D341Med (cell line): ENCODE data around the gene MTHFD1.

Experiments
- DNase-seq: peaks from one replicate; pipeline ENCODE4 v3.0.0; 2012; ENCODE audit warnings: low spot score

The MTHFD1 gene

GRCh38 chr14:64407329-64407728, 19.2 kb downstream of the MTHFD1 start:
- DNase-seq = no peak

- no peak for DNase-seq
These were observed 21.2 kb downstream of the MTHFD1 start for GRCh38 chr14:64409126-64409920.

GRCh38 chr14:64410084-64410774, 22.1 kb downstream of the MTHFD1 start:
- peak; percentile 32 for DNase-seq

GRCh38 chr14:64411001-64411400, 22.8 kb downstream of the MTHFD1 start:
- DNase-seq = no peak

- DNase-seq = no peak
These were observed 24.1 kb downstream of the MTHFD1 start for GRCh38 chr14:64412237-64412636.

- DNase-seq = no peak
These were observed 28.3 kb downstream of the MTHFD1 start for GRCh38 chr14:64416348-64416932.

GRCh38 chr14:64417055-64417770, 29.1 kb downstream of the MTHFD1 start:
- DNase-seq = no peak

- DNase-seq = no peak
These were observed 29.6 kb downstream of the MTHFD1 start for GRCh38 chr14:64417771-64418125.

GRCh38 chr14:64419003-64419402, 30.9 kb downstream of the MTHFD1 start:
- DNase-seq = no peak

GRCh38 chr14:64421166-64421565, 33.0 kb downstream of the MTHFD1 start:
- DNase-seq = no peak

GRCh38 chr14:64422005-64422404, 33.9 kb downstream of the MTHFD1 start:
- no peak for DNase-seq

GRCh38 chr14:64422756-64423155, 34.6 kb downstream of the MTHFD1 start:
- DNase-seq = no peak

GRCh38 chr14:64423987-64424386, 35.8 kb downstream of the MTHFD1 start:
- no peak for DNase-seq

- DNase-seq = no peak
These were observed 46.4 kb downstream of the MTHFD1 start for GRCh38 chr14:64434528-64434927.

- DNase-seq = no peak
These were observed 50.2 kb downstream of the MTHFD1 start for GRCh38 chr14:64438181-64438841.

- no peak for DNase-seq
These were observed 51.0 kb downstream of the MTHFD1 start for GRCh38 chr14:64439141-64439540.

- no peak for DNase-seq
These were observed 52.3 kb downstream of the MTHFD1 start for GRCh38 chr14:64440494-64440893.

GRCh38 chr14:64442300-64442988, 54.3 kb downstream of the MTHFD1 start:
- DNase-seq = no peak

GRCh38 chr14:64444140-64444539, 56.0 kb downstream of the MTHFD1 start:
- no peak for DNase-seq

- DNase-seq = no peak
These were observed 57.1 kb downstream of the MTHFD1 start for GRCh38 chr14:64444984-64445845.
